ENCODE data around the gene IL6R. TPM values are rescaled to one million over a fixed set of nuclear protein-coding genes. Genes with fewer than 3 reads are reported as not detected.

IL6R gene
- total RNA-seq, 4 donors from 2014 or later = 56.1 to 140 (median 100) TPM

DNA sequence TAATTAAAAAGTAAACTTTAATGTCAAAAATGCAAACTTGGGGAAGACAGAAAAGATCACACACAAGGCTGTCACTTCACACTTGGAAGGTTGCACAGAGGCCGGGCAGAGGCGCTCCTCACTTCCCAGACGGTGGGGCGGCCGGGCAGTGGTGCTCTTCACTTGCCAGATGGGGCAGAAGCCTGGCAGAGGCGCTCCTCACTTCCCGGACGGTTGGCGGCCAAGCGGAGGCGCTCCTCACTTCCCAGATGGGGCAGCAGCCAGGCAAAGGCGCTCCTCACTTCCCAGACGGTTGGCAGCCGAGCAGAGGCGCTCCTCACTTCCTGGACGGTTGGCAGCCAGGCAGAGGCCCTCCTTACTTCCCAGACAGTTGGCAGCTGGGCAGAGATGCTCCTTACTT, 25.8 kb upstream of the IL6R start:
- Histone ChIP-seq H3K27me3 (no peaks in the 10 kb centered on the region), H3K4me3 (no peak overlapping the region), H3K36me3 (no peaks in the 10 kb centered on the region), H3K4me1 (no peaks in the 10 kb centered on the region), H3K9me3 (no peaks in the 10 kb centered on the region), H3K27ac (no peak overlapping the region)
- no peak for DNase-seq
- TF ChIP-seq, protein P1, sequence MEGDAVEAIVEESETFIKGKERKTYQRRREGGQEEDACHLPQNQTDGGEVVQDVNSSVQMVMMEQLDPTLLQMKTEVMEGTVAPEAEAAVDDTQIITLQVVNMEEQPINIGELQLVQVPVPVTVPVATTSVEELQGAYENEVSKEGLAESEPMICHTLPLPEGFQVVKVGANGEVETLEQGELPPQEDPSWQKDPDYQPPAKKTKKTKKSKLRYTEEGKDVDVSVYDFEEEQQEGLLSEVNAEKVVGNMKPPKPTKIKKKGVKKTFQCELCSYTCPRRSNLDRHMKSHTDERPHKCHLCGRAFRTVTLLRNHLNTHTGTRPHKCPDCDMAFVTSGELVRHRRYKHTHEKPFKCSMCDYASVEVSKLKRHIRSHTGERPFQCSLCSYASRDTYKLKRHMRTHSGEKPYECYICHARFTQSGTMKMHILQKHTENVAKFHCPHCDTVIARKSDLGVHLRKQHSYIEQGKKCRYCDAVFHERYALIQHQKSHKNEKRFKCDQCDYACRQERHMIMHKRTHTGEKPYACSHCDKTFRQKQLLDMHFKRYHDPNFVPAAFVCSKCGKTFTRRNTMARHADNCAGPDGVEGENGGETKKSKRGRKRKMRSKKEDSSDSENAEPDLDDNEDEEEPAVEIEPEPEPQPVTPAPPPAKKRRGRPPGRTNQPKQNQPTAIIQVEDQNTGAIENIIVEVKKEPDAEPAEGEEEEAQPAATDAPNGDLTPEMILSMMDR (IDR thresholded peaks at IDR 0.05) = no peak
- TF ChIP-seq POLR2A (IDR thresholded peaks at IDR 0.05) = no peak

DNA sequence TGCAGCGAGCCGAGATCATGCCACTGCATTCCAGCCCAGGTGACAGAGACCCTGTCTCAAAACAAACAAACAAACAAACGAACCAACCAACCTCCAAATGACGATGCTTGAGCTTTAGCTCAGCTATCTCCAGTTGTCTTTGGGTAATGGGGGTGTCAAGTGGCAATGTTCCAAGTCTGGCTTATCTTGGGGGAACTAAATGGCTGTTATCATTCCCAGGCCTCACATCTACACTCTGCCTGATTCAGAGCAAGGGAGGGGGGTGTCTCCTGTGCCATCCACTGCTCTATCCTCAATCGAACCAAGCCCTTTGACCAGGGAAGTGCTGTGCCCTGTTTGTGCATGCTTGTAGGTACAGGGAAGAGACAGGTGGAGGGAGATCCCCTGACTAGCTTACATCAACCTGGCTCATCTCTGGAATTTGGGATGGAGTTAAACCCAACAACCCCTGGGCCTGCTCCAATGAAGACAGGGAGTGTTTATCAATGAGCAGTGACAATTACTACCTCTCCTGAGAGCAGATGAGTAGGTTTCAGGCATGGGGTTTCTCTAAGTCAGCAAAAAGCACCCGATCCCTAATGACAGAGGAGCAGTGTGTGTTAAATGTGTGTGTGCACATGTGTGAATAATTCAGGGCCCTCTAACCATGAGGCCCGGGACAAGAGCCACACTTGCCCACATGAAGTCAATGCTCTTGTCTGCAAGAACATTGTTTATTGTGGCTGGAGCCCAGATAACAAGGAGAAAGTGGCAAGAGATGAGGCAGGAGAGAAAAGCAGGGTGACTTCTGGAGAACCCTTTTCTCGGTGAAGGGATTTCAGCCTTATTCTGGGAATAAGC, 20.3 kb upstream of the IL6R start:
- DNase-seq = no peak
- Histone ChIP-seq H3K4me1 (peaks cover 0 to 8% (median 0%) of the 10 kb centered on the region in 4 donors), H3K9me3 (no peaks in the 10 kb centered on the region), H3K27me3 (no peaks in the 10 kb centered on the region), H3K36me3 (no peaks in the 10 kb centered on the region), H3K4me3 (no peak overlapping the region), H3K27ac (peak overlapping the region in 3 of 4 donors; percentile 2 to 76 (median 22))
- no peak for TF ChIP-seq POLR2A (IDR thresholded peaks at IDR 0.05)
- TF ChIP-seq, protein P1 (IDR thresholded peaks at IDR 0.05) = no peak

DNA sequence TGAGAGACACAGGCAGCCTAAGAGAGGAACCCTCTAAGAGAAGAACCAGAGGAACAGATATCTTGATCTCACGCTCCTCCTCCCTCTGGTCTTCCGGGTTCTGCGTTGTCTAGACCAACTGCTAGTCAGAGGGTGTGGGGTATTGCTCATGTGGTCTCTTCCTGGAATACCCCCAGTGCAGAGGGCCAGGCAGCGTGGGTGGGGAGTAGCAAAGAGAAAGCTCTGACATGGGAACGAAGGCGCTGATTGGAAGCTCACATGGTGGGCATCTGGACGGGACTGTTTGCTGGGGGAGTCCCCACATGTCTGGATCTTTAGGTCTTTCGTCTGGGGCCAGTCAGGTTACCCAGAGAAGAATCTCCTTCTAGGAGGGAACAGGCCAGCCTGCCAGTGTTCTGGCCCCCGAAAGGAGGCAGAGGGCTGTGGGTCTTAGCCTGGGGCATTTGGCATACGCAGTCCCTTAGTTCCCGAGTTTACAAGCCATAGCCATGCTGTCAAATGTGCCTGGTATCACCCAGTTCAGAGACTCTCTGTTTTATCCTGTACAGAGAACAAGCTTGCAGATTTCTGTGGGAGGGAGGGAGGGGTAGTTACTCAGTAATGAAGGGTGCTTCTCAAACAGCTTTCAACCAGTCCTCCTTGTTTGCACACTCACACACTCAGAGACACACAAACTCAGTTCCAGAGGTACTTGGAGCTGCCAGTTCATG, 18.3 kb upstream of the IL6R start:
- H3K9me3 ChIP-seq = no peaks in the 10 kb centered on the region
- H3K4me3 ChIP-seq = peak overlapping the region in 1 of 4 donors; percentile 6
- no peaks in the 10 kb centered on the region for H3K36me3 ChIP-seq
- peak overlapping the region in 2 of 4 donors; percentile 41 to 76 for H3K27ac ChIP-seq
- H3K27me3 ChIP-seq = no peaks in the 10 kb centered on the region
- peak in 2 of 3 donors; percentile 51 to 64 for DNase-seq
- peaks cover 0 to 8% (median 0%) of the 10 kb centered on the region in 4 donors for H3K4me1 ChIP-seq
- no peak for TF ChIP-seq POLR2A (IDR thresholded peaks at IDR 0.05)
- TF ChIP-seq, protein P1 (IDR thresholded peaks at IDR 0.05) = no peak

DNA sequence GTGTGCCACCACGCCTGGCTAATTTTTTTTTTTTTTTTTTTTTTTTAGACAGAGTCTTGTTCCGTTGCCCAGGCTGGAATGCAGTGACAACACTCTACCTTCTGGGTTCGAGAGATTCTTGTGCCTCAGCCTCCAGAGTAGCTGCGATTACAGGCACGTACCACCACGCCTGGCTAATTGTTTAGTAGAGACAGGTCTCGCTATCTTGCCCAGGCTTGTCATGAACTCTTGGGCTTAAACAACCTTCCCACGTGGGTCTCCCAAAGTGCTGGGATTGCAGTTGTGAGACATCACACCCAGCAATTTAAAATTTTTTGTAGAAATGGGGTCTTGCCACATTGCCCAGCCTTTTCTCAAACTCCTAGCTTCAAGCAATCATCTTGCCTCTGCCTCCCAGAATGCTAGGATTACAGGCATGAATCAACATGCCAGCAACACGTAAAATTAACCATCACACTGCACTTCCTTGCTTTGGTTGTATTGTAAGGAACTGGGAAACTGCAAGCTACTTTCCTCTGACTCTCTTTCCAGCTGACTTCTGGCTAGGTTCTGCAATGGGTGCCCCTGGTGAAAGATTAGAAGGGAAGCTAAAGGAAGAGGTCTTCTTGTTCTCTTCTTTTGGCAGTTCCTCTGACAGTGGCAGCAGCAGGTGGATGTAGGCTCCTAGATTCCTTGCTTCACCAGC, 13.9 kb upstream of the IL6R start:
- peaks cover 0 to 4% (median 0%) of the 10 kb centered on the region in 4 donors for H3K4me1 ChIP-seq
- H3K4me3 ChIP-seq = no peak overlapping the region
- no peak for DNase-seq
- no peaks in the 10 kb centered on the region for H3K27me3 ChIP-seq
- no peaks in the 10 kb centered on the region for H3K9me3 ChIP-seq
- TF ChIP-seq POLR2A (IDR thresholded peaks at IDR 0.05) = no peak
- TF ChIP-seq, protein P1 (IDR thresholded peaks at IDR 0.05) = no peak
- no peak overlapping the region for H3K27ac ChIP-seq
- no peaks in the 10 kb centered on the region for H3K36me3 ChIP-seq

DNA sequence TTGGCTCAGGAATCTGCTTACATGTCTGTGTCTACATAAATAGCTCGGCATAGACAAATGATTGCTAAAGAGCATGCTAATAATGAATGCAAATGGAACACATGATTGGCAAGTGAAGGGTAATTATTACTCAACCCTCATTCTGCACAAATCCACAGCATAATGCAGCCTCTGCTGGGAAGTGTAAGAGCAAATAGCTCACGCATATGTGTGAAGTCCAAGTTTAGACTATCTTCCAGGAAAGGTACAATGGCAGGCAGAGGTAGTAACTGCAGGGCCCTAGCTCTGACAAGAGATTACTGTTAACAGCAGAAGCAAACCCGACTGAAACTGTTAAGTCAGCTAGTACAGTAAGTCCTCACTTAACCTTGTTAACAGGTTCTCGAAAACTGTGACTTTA, 7.0 kb upstream of the IL6R start:
- Histone ChIP-seq H3K9me3 (no peaks in the 10 kb centered on the region), H3K4me3 (no peak overlapping the region), H3K27me3 (no peaks in the 10 kb centered on the region), H3K36me3 (no peaks in the 10 kb centered on the region), H3K4me1 (no peaks in the 10 kb centered on the region), H3K27ac (peak overlapping the region in 1 of 4 donors; percentile 25)
- TF ChIP-seq, protein P1 (IDR thresholded peaks at IDR 0.05) = no peak
- TF ChIP-seq POLR2A (IDR thresholded peaks at IDR 0.05) = no peak
- DNase-seq = no peak
